ENCODE data around the gene DPP6. TPM values are rescaled to one million over a fixed set of nuclear protein-coding genes. Genes with fewer than 3 reads are reported as not detected.

DPP6 gene
- total RNA-seq, 1 experiment from 2014 or later, result not detected

GRCh38 chr7:154898973-154899855 is 847.0 kb downstream of the DPP6 start:
- Histone ChIP-seq H3K4me3 (ENCODE audit: low read depth, low read length, poor library complexity, severe bottlenecking) (no peak overlapping the region), H3K27ac (ENCODE audit: low read depth, low read length, poor library complexity, severe bottlenecking) (no peak overlapping the region), H3K27me3 (replicated peaks; ENCODE audit: insufficient read depth, low read depth, low read length, poor library complexity) (peaks cover 27% of the 10 kb centered on the region), H3K36me3 (ENCODE audit: insufficient read depth, low read length, poor library complexity, severe bottlenecking) (no peaks in the 10 kb centered on the region), H3K9me3 (ENCODE audit: low read depth, low read length, poor library complexity, severe bottlenecking) (no peaks in the 10 kb centered on the region), H3K4me1 (ENCODE audit: insufficient read depth, low read length, poor library complexity, severe bottlenecking) (no peaks in the 10 kb centered on the region)
- intact Hi-C loops (cut with micrococcal nuclease; ENCODE audit: unreplicated experiment), result no loop called here
- CTCF ChIA-PET, result no interaction called here
- TF ChIP-seq, protein P1, sequence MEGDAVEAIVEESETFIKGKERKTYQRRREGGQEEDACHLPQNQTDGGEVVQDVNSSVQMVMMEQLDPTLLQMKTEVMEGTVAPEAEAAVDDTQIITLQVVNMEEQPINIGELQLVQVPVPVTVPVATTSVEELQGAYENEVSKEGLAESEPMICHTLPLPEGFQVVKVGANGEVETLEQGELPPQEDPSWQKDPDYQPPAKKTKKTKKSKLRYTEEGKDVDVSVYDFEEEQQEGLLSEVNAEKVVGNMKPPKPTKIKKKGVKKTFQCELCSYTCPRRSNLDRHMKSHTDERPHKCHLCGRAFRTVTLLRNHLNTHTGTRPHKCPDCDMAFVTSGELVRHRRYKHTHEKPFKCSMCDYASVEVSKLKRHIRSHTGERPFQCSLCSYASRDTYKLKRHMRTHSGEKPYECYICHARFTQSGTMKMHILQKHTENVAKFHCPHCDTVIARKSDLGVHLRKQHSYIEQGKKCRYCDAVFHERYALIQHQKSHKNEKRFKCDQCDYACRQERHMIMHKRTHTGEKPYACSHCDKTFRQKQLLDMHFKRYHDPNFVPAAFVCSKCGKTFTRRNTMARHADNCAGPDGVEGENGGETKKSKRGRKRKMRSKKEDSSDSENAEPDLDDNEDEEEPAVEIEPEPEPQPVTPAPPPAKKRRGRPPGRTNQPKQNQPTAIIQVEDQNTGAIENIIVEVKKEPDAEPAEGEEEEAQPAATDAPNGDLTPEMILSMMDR (conservative IDR thresholded peaks at IDR 0.05; ENCODE audit: low read depth, low read length), result no peak
- no peak for TF ChIP-seq EZH2 (IDR thresholded peaks at IDR 0.05; ENCODE audit: borderline replicate concordance, low read depth, low read length, poor library complexity, severe bottlenecking)
- no TSS peak for BruUV-seq (replicated peaks)
- POLR2A ChIA-PET (ENCODE audit: low non-redundant PET), result no interaction called here
- DNase-seq (ENCODE audit: low spot score), result no peak

DNA sequence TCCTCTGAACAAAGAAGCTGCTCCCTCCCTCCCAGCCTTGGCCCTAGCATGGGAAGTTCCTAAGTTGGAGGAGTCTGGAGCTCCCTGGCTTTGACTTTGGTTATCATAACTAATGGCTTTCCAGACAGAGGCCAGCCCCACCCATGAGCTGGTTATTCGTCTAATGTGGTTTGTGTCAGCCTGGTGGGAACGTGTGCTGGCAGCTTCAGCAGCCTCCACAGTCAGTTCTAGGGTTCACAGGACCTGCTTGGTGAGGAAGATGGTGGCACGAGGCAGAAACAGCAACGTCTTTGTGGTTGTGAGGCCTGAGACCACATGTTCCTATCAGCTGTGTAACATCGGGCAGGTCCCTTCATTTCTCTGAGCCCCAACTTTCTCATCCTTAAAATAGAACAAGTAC is 847.7 kb downstream of the DPP6 start:
- Histone ChIP-seq H3K4me1 (ENCODE audit: insufficient read depth, low read length, poor library complexity, severe bottlenecking) (no peaks in the 10 kb centered on the region), H3K27me3 (replicated peaks; ENCODE audit: insufficient read depth, low read depth, low read length, poor library complexity) (peaks cover 27% of the 10 kb centered on the region), H3K27ac (ENCODE audit: low read depth, low read length, poor library complexity, severe bottlenecking) (no peak overlapping the region), H3K36me3 (ENCODE audit: insufficient read depth, low read length, poor library complexity, severe bottlenecking) (no peaks in the 10 kb centered on the region), H3K4me3 (ENCODE audit: low read depth, low read length, poor library complexity, severe bottlenecking) (no peak overlapping the region), H3K9me3 (ENCODE audit: low read depth, low read length, poor library complexity, severe bottlenecking) (no peaks in the 10 kb centered on the region)
- CTCF ChIA-PET, result no interaction called here
- no peak for TF ChIP-seq EZH2 (IDR thresholded peaks at IDR 0.05; ENCODE audit: borderline replicate concordance, low read depth, low read length, poor library complexity, severe bottlenecking)
- TF ChIP-seq, protein P1 (conservative IDR thresholded peaks at IDR 0.05; ENCODE audit: low read depth, low read length), result no peak
- POLR2A ChIA-PET (ENCODE audit: low non-redundant PET), result no interaction called here
- intact Hi-C loops (cut with micrococcal nuclease; ENCODE audit: unreplicated experiment), result no loop called here
- no TSS peak for BruUV-seq (replicated peaks)
- no peak for DNase-seq (ENCODE audit: low spot score)

DNA sequence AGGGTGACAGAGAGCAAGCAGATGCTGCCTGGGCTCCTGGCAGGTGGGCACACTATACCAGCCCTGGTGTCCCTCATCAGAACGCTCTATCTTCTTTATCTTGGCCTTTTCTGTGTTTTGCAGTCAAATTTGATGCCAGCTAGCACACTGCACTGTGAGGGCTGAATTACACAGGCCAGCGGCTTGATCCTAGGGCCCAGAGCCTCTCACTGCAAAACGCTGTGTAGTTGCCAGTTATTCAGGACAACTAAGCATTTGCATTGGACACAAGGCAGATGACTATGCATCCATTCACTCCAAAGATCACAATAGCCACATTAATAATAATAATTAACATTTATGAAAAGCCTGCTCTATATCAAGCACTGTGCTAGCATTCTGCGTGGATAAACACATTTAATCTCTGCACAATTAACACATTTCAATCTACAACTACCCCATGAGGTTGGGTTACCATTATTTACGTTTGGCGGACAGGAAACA is 850.4 kb downstream of the DPP6 start:
- no peak overlapping the region for H3K27ac ChIP-seq (ENCODE audit: low read depth, low read length, poor library complexity, severe bottlenecking)
- DNase-seq (ENCODE audit: low spot score), result no peak
- H3K36me3 ChIP-seq (ENCODE audit: insufficient read depth, low read length, poor library complexity, severe bottlenecking), result no peaks in the 10 kb centered on the region
- CTCF ChIA-PET, result no interaction called here
- H3K4me3 ChIP-seq (ENCODE audit: low read depth, low read length, poor library complexity, severe bottlenecking), result no peak overlapping the region
- no TSS peak for BruUV-seq (replicated peaks)
- POLR2A ChIA-PET (ENCODE audit: low non-redundant PET), result no interaction called here
- no peaks in the 10 kb centered on the region for H3K9me3 ChIP-seq (ENCODE audit: low read depth, low read length, poor library complexity, severe bottlenecking)
- no peaks in the 10 kb centered on the region for H3K4me1 ChIP-seq (ENCODE audit: insufficient read depth, low read length, poor library complexity, severe bottlenecking)
- H3K27me3 ChIP-seq (replicated peaks; ENCODE audit: insufficient read depth, low read depth, low read length, poor library complexity), result peaks cover 23% of the 10 kb centered on the region
- intact Hi-C loops (cut with micrococcal nuclease; ENCODE audit: unreplicated experiment), result no loop called here
- TF ChIP-seq EZH2 (IDR thresholded peaks at IDR 0.05; ENCODE audit: borderline replicate concordance, low read depth, low read length, poor library complexity, severe bottlenecking), result no peak
- TF ChIP-seq, protein P1 (conservative IDR thresholded peaks at IDR 0.05; ENCODE audit: low read depth, low read length), result no peak

Data from A673 (cell line).